Stimulated activated CD4-positive, alpha-beta T cell treated with anti-CD3 and anti-CD28 coated beads, TNF-alpha, amount 100 ng/mL, for 48 hours (primary cell): ENCODE results near the gene SLC35B2.

Experiments
- DNase-seq, 3 donors: peaks; one replicate each; pipeline ENCODE4 v3.0.0-alpha.2; 2020; ENCODE audit warnings: low read depth in 3 of 3

Gene SLC35B2

GRCh38 chr6:44267252-44267651 is 9.9 kb upstream of the SLC35B2 start:
- no peak for DNase-seq

DNA sequence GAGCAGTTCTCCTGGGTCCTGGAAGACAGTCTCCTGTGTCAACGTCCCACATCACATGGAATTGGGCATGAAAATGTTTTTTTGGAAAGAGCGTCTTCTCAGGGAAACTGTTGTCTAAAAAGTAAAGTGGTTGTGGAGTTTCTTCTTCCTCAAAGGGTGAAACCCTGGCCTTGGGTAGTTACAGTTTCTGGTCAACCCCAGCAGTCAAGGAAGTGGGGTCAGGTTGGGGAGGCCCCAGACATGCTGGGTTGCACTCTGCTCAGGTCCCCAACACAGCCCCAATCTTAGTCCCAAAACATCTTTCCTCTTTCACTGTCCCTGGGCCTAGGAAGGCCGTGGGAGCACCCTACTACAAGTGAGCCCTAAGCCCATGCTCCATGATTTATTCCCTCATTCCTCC is 9.0 kb upstream of the SLC35B2 start:
- no peak for DNase-seq

- no peak for DNase-seq
Observed at GRCh38 chr6:44265722-44266233, 8.4 kb upstream of the SLC35B2 start.

- peak; percentile 90 to 96 (median 92) for DNase-seq
Observed at GRCh38 chr6:44265007-44265721, 7.8 kb upstream of the SLC35B2 start, which contains the start of gene NFKBIE. TSS of gene NFKBIE (minus strand) at chr6:44265551. CDS start at chr6:44265346, 205 bp downstream.

DNA sequence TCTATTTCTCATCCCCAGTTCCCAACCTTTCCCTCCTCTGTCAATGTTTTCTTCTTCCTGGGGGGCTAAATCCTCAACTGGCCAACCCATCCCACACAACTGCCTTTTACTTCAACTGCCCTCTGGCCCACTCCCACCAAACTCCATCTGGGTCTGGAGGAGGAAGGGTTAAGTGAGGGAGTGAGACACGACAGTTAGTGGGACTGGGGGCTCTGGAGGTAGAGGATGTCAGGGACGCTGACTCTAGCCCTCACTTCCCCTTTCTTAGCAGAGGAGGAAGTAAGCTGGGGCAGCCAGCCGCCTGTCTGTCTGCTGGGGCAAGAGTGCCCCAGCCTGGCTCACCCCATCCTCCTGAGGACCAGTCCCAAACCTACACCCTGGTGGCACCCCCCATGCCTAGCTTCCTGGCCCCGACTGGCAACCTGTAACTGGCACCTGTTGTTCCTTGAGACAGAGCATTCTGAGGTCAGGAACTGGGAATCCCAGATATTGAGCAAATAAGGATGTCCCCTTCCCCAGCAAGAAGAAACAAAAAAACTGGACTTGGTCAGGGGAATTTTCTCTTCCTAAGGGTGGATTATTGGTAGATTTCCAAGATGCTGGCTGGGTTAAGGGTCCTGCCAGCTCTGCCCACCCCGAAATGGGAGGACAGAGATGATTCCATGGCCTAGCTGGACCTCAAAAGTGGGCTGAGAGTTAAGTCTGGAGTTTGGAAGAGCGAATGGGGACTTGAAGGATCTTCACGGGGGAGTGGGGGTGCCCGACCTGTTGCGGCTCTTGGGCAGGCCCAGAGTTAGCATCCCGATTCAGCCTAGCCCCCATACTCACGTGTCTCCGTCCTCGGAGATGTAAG is 7.1 kb upstream of the SLC35B2 start:
- no peak for DNase-seq

- DNase-seq = no peak
Observed at GRCh38 chr6:44263354-44264100, 6.2 kb upstream of the SLC35B2 start.

DNA sequence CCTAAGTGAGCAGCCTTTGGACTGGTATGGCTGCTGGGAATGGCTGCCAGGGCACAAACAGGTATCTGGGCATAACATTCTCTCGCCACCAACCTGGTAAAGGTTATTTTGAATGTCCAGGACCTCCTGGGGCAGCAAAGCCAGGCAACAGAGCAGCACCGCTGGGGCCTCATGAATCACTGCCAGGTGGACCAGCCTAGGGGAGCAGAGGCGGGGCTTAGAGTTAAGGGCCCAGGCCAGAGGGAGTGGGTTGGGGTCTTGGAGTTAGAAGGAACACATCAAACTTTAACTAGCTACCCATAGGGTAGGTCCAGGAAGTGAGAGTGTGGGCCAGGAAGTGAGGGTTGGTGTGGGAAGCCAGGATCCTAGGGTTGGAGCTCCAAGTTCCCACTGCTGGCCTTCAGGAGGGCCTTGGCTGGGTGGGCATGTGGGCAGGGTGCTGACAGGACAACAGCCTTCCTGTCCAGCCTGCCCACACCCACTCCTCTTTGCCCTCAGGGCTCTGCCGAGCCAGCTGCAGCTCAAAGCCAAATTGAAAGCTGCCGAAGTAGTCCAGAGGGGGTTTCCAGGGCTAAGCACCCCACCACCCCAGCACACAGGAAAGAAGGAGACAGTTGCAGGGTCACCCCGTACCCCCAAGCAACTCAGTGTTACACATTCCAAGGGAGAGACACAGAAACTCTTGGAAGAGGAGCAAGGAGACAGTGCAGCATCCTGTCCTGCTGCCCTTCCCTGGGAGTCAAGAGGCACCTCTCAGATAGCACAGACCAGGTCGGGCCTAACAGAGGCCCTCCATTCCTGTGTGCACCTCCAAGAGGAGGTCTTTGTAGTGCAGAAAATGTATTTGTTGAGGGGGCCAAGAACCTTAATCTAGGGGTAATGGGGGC is 5.4 kb upstream of the SLC35B2 start:
- no peak for DNase-seq

DNA sequence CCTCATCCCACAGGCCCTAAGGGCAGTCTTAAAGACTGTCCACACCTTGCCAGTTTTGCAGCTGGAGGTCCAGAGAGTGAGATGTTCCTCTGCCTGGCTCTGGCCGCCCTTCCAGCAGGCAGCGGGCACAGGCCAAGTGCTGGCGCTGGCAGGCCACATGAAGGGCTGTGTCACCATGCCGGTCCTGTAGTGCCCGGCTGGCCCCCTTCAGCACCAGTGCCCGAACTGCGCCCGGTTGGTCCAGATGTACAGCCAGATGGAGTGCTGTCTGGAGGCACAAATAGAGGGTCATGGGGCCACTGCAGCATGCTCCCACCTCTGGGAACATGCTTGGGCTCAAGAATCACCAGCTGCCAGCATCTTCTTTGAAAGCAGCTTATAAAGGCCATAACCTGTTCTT is 4.3 kb upstream of the SLC35B2 start:
- DNase-seq = no peak

- DNase-seq = no peak
Observed at GRCh38 chr6:44260451-44261297, 3.3 kb upstream of the SLC35B2 start.

GRCh38 chr6:44260011-44260410 is 2.7 kb upstream of the SLC35B2 start:
- no peak for DNase-seq

- DNase-seq = no peak
Observed at GRCh38 chr6:44258921-44259320, 1.6 kb upstream of the SLC35B2 start.

GRCh38 chr6:44258325-44258863 is 1.1 kb upstream of the SLC35B2 start:
- no peak for DNase-seq

DNA sequence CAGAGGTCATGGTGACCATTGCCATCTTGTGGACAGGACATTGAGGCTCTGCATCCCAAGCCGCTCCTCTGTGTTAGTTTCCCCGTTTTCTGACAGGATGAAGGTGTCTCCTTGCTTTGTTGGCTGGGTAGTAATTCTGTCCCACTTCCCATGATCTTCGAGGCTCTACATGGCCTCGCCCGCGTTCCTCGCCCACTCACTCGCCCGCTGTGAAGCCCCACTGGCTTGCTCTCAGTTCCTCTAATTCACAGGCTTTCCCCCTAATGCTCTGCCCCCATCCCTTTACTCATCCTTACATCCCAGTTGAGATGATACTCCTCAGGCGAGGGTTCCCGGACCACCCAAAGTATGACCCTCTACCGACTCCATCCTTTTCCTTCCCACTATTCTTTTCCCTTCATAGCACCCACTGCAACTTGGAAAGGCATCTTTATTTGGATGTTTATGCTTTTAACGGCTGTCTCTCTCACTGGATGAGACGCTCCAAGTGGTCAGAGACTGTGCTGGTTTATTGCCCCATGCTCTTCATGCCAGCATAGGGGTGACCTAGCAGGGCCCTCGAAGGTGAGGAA is 511 bp upstream of the SLC35B2 start:
- no peak for DNase-seq

DNA sequence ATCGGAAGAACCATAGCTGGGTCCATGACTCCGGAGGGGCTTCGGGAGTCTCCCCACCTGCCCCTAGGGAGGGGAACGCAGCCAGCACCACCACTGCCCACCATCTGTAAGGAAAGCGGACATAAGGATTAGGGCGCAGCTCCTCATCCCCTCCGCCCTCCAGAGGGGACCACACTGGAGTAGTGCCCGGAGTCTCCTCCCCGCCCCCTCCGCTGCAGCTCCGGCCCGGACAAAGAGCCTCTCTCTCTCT is 628 bp downstream of the SLC35B2 start:
- no peak for DNase-seq

- DNase-seq = no peak
Observed at GRCh38 chr6:44255871-44256774, 1.2 kb downstream of the SLC35B2 start.

DNA sequence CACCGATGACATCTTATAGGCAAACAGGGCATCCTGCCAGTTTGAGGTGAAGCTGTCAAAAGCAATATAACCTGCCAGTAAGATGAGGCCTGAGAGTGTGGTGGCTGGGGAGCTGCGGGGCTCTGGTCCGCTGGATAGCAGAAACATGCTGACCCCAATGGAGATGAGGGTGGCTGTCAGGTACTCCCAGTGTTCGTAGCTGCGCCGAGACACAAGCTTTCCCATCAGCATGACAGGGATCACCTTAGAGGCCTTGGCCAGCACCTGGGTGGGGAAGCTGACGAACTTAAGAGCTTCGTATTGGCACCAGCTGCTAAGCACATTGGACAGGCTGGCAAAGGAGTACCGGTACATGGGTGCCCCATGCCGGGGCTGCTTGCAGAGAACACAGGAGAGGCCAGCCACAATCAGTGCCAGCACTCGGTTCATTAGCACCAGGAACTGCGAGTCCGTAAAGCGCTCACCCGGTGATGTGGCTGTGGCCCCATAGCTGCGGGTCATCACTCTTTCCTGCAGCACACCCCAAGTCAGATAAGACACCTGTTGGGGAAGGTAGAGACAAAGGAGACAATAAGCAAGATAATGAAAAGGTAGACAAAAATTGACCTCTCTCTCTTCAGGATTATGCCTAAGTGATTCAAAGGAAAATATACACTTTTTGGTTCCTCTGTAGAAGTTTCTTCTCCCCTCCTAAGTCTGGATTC is 2.1 kb downstream of the SLC35B2 start:
- DNase-seq = no peak

DNA sequence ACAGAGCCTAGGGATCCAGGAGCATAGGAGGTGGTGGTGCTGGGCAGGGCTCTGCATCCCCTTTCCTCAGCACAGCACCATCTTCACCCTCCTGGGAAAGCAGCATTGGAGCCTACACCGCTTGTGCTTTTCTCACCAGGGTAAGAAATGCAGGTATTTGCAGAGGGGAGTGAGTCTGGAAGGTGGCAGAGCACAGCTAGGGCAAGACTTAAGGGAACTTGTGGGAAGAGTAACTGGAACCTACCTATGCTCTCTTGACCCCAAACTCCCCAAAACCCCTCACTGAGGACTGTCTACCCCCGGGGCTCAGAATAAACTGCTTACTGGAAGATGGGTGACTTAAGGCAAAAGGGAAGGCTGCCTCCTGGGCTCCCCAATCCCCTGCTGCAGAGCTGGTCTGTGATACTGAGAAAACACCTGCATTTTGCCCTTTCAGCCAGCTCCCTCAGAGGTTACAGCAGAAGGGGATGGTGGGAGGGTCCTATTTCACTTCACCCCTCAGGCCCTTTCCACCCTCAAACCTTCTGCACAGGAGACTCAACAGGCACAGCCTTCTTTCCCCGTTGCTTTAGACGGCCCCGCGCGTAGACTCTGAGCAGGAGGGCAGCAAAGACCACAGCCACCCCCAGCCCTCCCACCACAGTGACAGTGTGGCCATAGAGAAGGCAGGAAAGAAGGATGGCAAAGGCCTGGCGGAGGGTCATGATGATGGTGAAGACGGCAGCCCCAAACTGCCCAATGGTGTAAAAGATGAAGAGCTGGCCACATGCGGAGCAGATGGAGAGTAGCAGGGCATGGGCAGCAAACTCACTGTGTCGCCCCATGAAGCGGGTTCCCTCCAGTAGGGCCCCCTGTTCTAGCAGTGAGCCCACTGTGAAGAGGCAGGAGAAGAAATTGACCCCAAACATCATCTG is 2.9 kb downstream of the SLC35B2 start:
- DNase-seq = no peak
